HG03575 (cell line): ENCODE measurements around the gene F13B.
"Not testable (repeated sequence)": the region's sequence is repeated elsewhere in the genome, so short reads cannot be mapped to it uniquely, and the experiment has no call there.

Experiments used
- ATAC-seq: cut with Tn5 transposase; IDR thresholded peaks from one replicate; pipeline ENCODE4 v1.9.1; 2021; ENCODE audit not compliant: unreplicated experiment, insufficient number of reproducible peaks, low FRiP score; ENCODE audit errors: extremely low read depth

F13B gene, protein sequence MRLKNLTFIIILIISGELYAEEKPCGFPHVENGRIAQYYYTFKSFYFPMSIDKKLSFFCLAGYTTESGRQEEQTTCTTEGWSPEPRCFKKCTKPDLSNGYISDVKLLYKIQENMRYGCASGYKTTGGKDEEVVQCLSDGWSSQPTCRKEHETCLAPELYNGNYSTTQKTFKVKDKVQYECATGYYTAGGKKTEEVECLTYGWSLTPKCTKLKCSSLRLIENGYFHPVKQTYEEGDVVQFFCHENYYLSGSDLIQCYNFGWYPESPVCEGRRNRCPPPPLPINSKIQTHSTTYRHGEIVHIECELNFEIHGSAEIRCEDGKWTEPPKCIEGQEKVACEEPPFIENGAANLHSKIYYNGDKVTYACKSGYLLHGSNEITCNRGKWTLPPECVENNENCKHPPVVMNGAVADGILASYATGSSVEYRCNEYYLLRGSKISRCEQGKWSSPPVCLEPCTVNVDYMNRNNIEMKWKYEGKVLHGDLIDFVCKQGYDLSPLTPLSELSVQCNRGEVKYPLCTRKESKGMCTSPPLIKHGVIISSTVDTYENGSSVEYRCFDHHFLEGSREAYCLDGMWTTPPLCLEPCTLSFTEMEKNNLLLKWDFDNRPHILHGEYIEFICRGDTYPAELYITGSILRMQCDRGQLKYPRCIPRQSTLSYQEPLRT

DNA sequence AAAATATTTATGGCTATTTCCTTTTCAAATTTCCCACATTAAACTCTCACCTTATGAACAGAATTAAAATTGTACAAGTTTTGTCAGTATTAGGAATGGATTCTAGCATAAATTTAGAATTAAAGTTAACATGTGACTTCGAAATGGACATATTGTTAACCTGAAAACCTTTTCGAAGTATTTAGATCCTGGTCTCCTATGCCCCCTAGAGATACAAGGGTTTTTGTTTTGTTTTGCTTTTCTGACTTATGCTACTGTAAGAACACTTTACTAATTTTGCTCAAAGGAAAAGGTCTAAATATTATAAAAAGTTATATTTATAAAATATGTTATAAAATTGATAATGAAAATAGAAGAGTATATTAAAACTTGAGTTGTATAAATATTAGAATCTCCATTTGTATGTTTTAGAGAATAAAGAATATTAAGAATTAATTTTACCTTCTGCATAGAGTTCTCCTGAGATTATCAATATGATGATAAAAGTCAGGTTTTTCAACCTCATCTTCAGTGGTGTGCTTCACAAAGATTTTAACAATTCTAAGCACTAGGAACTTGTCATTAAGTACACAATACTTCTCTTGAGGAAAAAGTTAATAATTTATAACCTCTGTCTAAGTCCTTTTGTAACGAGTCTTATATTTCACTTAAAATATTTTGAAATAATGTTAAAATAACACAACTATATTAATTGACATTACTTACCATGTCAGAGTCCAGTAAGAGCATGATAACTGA lies at the start of gene F13B:
Gene F13B, minus strand, starts transcription at position 542 of the 738 bp plus-strand sequence. Its CDS starts 37 bp downstream, at position 505.
- ATAC-seq: no peak

DNA sequence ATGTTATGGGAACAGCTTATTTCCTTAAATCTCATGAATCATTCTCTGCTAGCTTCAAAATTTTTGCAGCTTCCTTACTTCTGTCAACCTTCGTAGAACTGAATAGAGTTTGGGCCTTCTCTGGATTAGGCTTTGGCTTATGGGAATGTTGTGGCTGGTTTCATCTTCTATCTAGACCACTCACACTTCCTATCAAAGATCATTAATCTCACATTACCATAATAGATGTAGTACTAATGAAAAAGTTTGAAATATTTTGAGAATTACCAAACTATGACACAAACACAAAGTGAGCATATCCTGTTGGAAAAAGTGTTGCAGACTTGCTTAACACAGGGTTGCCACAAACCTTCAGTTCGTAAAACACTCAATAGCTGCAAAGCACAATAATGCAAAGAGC lies 49.1 kb upstream of the F13B start:
- no peak for ATAC-seq

DNA sequence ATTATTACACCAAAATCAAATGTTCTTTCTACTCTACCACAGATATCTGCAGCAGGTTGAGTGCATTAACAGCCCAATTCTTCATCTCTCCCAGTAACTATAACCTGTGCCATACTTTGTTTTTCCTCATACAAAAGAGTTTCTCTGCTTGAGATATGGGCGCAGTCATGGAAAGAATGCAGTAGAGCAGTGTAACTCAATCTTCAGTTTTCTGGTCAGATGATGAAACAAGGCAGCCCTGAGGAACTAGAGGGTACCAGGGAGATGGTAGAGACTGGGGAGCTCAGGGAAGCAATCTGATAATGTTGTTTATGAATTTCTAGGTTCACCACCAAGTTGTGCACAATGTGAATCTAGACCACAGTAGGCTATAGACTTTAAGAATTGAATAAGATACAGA lies 39.8 kb upstream of the F13B start:
- no peak for ATAC-seq

DNA sequence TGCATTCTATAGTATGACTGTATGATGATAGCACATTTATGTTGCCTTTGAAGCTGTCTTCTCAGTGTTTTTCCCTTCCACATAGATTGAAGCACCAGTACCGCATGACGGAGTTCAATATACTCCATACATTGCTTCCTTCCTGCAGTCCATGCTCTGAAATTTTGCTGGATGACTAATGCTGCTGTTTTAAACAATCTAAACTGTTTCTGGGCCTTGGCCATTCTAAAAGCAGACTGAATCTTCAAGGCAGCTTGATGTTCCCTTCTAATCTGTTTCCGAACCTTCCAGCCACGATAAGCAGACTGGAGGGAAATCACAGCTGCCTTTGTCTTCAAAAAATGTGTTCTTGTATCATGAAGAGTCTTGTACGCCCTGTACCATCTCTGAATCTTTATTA lies 36.2 kb upstream of the F13B start:
- no peak for ATAC-seq

DNA sequence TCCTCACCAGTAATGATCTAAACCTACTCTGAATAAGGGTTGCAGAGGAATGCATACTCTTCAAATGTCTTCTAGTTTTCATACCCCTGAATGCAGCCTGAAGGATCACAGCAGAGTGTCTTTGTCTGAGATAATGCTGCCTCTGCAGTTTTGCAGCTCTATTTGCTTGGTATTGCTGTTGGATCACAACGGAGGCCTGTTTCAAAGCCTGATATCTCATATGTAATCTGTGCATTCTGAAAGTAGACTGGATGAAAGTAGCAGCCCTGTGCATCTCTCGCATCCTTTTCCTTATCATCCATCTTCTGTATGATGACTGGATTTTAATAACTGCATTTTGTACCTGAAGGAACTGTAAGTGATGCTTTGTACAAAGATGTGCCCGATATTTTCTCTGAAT lies 34.9 kb upstream of the F13B start:
- no peak for ATAC-seq

DNA sequence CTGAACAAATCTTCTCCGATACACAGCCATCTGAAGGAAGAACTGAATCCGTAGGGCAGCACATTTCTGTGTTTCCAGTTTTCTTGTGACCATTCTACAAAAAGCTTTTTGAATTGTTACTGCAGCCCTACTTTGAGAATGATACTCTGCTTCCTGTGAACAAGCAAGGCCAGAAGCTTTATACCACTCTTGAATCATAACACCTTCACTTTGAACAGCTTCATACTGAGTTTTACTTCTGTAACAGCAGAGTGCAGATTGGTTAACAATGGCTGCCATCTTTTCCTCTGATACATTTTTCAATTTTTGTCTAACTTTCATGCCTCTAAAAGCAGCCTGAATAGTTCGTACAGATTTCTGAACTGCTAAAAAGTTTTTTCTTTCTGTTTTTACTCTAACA lies 33.6 kb upstream of the F13B start:
- no peak for ATAC-seq

DNA sequence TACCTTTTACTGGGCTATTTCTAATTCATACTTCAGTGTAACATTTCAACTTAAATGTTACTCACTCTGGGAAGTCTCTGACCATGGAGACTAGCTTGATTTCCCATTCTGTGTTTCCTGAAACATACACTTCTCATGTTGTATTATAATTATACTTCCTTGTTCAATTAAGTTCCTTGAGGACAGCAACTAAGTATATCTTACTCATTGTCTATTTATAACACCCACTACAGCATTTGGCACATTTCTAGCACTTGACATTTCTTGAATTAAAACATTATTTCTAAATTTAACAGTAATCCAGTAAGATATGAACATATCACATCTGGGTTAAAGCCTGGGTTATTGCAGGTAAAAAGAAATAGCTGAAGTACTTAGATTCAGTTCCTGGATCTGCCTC lies 32.4 kb upstream of the F13B start:
- ATAC-seq: no peak

DNA sequence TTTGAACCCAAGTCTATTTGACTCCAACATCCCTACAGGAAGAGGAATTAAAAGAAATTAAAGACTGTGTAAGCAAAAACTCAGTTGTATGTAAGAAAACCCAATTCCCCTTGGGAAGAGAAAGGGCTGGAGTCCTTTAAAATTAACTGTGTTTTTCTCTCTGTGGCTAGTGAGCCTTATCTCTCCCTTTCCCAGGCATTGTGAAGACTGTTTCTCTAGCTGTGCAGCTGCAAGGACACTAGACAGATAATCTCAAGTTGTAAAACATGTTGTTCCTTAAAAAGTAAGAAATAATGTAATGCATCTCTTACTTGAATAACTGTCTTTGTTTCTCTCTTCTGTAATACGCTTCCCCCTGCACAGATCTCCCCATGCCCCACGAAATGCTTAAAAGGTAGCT lies 29.9 kb upstream of the F13B start:
- ATAC-seq: not testable (repeated sequence)

DNA sequence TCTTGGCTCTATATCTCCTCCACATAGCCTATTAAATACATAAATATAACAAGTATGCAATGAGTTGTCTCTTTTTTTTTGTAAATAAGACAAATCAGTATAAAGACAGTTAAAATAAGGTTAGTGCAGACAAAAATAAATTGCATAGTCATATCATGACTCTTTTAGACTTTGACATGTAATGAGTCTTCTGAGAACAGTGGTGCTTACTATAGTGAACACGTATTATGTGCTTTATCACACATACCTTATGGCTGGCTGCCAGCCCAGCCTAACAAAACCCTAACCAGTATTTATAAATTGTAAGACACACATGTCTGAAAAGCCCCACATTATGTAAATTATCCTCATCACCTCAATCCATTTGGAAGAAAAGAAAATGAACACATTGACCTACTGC lies 29.1 kb upstream of the F13B start:
- ATAC-seq: no peak

DNA sequence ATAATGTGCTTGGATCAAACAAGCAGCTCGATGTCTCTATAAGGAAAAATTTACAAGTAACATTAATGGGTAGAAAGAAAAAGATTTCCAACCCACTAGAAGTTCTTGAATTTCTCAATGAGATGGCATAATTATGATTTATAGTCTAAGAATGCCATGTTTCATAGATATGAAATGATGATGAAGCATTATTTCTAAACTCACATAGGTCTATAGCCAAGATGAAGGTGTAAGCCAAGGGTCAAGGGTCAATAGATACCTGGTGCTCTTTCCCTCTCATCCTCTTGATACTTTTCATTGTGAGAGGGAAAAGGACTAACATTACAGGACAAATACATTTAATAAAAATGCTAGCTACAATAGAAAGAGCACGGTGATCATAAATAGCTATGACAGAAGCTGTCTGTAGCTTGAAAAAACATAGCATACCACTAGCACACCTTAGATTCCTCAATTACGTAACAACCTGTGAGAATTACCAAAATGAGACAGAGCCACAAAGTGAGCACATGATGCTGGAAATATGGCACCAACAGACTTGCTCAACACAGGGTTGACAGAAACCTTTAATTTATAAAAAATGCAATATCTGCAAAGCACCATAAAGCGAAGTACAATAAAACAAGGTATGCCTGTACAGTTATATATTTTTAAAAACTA lies 26.3 kb upstream of the F13B start:
- no peak for ATAC-seq

DNA sequence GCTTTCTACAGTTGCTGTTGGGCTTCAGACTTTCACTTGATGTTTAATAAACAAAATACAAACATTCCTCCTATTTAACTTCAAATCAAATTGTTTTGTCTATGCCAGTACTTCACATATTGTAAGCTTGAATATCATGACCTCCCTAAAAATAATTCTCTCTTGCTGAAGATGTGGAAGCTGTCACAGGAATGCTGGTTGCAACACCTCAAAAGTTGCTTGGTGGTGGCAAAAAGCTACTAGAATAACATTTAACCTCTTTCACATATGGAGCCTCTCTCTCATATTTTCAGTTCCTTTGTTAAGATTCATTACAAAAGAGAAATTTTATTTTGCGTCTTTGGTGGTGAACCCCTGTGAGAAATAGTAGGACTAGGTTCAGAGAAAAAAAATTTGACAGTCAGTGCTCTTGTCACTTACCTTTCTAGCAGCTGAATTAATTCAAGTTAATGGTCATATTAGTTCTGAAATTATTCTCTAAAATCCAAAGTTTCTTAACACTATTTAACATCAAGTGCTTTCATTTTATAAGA lies 25.5 kb upstream of the F13B start:
- ATAC-seq: no peak

DNA sequence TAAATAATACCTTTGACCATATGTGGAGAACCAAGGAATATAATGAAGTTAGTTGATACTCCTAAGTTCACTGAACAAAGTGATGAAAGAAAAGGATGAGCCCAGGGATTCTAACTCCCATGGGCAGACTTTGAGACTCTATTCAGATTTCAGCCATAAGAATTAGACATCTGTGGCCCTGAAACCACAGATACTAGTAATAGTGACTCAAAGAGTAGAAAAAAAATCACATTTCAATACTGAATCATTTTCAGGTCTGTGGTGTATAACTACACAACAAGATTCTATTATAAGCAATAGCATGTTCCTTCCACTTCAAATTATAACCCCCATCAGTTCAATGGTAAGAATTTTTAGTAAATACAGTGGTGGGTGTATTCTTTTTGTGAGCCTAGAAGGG lies 16.4 kb upstream of the F13B start:
- ATAC-seq: no peak

DNA sequence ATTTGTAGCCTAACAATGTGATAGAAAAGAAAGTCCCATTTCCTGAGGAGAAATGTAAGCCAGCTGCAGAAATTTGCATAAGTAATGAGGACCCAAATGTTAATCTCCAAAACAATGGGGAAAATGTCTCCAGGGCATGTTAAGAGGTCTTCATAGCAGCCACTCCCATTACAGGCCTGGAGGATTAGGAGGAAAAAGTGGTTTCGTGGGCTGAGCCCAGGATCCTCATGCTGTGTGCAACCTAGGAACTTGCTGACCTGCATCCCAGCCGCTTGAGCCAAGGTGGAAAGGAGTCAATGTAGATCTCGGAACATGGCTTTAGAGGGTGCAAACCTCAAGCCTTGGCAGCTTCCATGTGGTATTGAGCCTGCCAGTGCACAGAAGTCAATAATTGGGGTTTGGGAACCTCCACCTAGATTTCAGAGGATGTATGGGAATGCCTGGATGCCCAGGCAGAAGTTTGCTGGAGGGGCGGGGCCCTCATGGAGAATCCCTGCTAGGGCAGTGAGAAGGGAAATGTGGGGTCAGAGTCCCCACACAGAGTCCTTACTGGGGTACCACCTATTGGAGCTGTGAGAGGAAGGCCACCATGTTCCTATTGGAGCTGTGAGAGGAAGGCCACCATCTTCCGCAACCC lies 14.2 kb upstream of the F13B start:
- no peak for ATAC-seq

DNA sequence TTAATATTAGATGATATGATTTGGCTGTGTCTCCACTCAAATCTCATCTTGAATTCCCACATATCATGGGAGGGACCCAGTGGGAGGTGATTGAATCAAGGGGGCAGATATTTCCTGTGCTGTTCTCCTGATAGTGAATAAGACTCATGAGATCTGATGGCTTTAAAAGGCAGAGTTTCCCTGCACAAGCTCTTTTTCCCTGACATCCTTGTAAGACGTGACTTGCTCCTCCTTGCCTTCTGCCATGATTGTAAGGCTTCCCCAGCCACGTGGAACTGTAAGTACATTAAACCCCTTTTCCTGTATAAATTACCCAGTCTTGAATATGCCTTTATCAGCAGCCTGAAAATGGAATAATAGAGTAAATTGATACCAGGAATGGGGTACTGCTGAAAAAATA lies 13.3 kb upstream of the F13B start:
- ATAC-seq: no peak

DNA sequence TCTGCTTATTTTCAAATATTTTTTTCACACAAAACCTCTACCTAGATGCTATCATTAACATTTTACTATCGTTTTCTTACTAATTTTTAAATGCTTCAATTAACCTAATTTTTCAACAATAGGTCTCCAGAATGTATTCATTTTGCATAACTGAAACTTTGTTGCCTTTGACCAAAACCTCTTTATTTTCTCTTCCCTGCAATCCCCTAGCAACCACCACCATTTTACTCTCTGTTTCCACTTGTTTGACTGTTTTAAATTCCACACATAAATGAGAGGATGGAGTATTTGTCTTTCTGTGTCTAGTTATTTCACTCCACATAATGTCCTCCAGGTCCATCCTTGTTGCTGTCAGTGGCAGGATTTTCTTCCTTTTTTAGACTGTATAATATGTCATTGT lies 9.5 kb upstream of the F13B start:
- no peak for ATAC-seq

DNA sequence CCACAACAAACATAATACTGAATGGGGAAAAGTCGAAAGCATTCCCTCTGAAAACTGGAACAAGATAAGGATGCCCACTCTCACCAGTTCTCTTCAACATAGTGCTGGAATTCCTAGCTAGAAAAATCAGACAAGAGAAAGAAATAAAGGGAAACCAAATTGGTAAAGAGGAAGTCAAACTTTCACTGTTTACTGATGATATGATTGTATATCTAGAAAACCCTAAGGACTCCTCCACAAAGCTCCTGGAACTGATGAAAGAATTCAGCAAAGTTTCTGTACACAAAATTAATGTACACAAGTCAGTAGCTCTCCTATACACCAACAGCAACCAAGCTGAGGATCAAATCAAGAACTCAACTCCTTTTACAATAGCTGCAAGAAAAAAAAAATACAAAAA lies 6.9 kb upstream of the F13B start:
- no peak for ATAC-seq

DNA sequence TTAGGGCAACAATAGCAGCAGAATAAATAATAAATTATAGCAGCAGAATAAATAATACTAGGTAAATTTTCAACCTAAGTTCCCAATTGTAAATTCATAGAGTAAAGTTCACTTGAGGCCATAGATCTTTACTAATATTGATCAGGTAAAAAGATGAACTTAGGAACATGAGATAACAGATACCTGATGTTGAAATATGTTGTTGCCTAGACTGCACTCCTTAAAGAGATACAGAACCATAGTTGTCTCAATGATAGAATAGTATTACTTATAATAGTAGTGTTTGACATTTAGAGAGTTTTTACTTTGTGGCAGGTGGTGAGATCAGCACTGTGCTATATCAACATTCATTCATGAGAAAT lies 378 bp upstream of the F13B start:
- no peak for ATAC-seq

DNA sequence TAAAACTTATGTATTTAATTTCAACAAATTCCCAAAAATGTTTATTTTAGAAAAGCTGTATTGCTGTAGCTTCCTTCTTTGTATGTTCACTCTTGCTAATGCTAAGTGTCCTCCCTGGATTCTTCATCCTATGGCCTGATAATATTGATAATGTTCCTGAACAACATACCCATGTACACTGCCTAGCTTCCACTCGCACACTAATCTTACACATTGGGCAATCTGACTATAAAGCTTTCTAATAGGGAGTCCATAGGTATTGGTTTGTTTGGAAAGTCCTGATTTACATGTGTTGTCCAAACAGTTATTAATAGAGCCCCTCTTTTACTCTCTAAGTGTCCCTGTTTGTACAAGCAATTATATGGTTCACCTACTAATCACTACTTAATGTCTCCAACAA lies 783 bp downstream of the F13B start:
- ATAC-seq: no peak

DNA sequence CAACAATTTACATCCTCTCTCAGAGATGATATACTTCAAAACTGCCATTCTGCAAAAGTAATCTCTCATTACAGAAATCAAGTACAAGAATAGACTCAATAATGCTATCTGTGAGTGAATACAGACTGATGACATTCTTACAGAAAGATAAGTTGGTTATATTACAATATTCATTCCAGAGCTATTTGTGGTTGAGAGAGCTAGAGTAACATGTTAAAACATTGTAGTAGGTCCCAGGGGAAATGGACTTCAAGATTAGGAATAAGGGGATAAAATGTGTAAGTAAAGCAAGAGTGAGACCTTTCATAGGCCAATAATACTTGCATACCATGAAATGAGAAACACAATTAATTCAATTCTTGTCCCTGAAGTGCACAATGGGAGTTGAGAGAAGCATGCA lies 1.5 kb downstream of the F13B start:
- ATAC-seq: no peak
